ENCODE results near the gene IQSEC3. TPM values are rescaled to one million over a fixed set of nuclear protein-coding genes. Genes with fewer than 3 reads are reported as not detected.
"Not testable (repeated sequence)": the region's sequence is repeated elsewhere in the genome, so short reads cannot be mapped to it uniquely, and the experiment has no call there.

IQSEC3 gene
- total and polyA plus RNA-seq, 4 donors, result 0.29 to 7.5 (median 1.5) TPM

- ATAC-seq (ENCODE audit: insufficient read depth, low FRiP score); H3K9me3 ChIP-seq (ENCODE audit: control insufficient read depth in 4 of 4, insufficient read depth in 3 of 4, low read length in 3 of 4); H3K4me1 ChIP-seq (ENCODE audit: control insufficient read depth in 5 of 5, insufficient read depth in 5 of 5, low read length in 5 of 5); H3K36me3 ChIP-seq (ENCODE audit: control insufficient read depth in 4 of 4, insufficient read depth in 4 of 4, low read length in 4 of 4); H3K27ac ChIP-seq (ENCODE audit: low read depth in 1 of 2, low read length in 1 of 2); H3K4me3 ChIP-seq; H3K9ac ChIP-seq (ENCODE audit: insufficient read depth in 1 of 2, low read length in 2 of 2); DNase-seq: not testable (repeated sequence)
- peaks cover 4 to 12% (median 6%) of the 10 kb centered on the region in 3 donors for H3K27me3 ChIP-seq (ENCODE audit: control insufficient read depth in 3 of 3, insufficient read depth in 3 of 3, low read length in 2 of 3)
- 70 to 82% methylated on average over 6 of the region's 6 CpGs for WGBS, 2 donors
These were observed 14.6 kb upstream of the IQSEC3 start for GRCh38 chr12:51962-52361.

DNA sequence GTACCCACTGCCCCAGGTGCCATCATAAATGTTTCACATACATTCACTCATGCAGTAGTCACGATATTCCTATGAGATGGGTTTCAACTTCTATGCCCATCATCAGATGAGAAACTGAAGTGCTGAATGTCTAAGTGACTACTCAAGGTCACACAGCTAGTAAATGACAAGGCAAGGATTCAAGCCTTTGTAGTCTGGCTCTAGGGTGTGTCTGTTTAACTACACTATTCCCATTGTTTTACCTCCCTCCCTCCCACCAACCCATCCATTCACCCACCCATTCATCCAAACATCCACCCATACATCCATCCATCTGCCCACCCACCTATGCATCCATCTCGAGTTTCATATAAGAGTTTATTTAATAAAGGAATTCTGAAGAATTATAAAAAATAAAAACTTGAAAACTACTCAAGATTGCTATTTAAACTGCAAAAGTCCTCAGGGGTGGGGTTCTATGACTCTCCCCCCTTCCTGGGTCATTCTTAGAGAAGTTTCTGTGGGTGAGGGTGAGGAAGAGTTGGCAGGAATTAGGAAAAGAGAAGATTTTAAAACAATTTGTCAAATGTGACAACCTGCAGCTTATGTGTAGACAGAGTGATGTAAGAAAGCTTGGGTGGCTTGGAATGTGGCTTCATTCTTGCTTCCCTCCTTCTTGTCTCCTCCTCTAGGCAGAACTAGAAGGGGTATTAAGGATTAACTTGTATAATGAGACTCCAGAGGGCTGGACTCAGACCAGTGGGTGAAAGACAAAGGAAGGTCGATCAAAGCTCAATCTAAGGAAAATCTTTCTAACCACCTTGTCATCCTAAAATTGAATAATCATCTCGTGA lies 13.4 kb upstream of the IQSEC3 start:
- H3K4me1 ChIP-seq (ENCODE audit: control insufficient read depth in 5 of 5, insufficient read depth in 5 of 5, low read length in 5 of 5); DNase-seq; ATAC-seq (ENCODE audit: insufficient read depth, low FRiP score); H3K4me3 ChIP-seq; H3K36me3 ChIP-seq (ENCODE audit: control insufficient read depth in 4 of 4, insufficient read depth in 4 of 4, low read length in 4 of 4); H3K27ac ChIP-seq (ENCODE audit: low read depth in 1 of 2, low read length in 1 of 2); H3K9ac ChIP-seq (ENCODE audit: insufficient read depth in 1 of 2, low read length in 2 of 2): not testable (repeated sequence)
- Histone ChIP-seq H3K27me3 (ENCODE audit: control insufficient read depth in 3 of 3, insufficient read depth in 3 of 3, low read length in 2 of 3) (peaks cover 4 to 12% (median 6%) of the 10 kb centered on the region in 3 donors), H3K9me3 (ENCODE audit: control insufficient read depth in 4 of 4, insufficient read depth in 3 of 4, low read length in 3 of 4) (peaks cover 0 to 10% (median 0%) of the 10 kb centered on the region in 4 donors)
- WGBS, 2 donors, result 62 to 83% methylated on average over 4 of the region's 4 CpGs

- no peak for TF ChIP-seq CTCF (IDR thresholded peaks at IDR 0.05; ENCODE audit: control extremely low read depth, extremely low read depth)
- Histone ChIP-seq H3K36me3 (ENCODE audit: control insufficient read depth in 4 of 4, insufficient read depth in 4 of 4, low read length in 4 of 4) (no peaks in the 10 kb centered on the region), H3K27ac (ENCODE audit: low read depth in 1 of 2, low read length in 1 of 2) (no peak overlapping the region), H3K27me3 (ENCODE audit: control insufficient read depth in 3 of 3, insufficient read depth in 3 of 3, low read length in 2 of 3) (peaks cover 6 to 12% (median 6%) of the 10 kb centered on the region in 3 donors), H3K9me3 (ENCODE audit: control insufficient read depth in 4 of 4, insufficient read depth in 3 of 4, low read length in 3 of 4) (peaks cover 0 to 10% (median 1%) of the 10 kb centered on the region in 4 donors), H3K4me3 (no peak overlapping the region), H3K4me1 (ENCODE audit: control insufficient read depth in 5 of 5, insufficient read depth in 5 of 5, low read length in 5 of 5) (no peaks in the 10 kb centered on the region), H3K9ac (ENCODE audit: insufficient read depth in 1 of 2, low read length in 2 of 2) (no peak overlapping the region)
- WGBS, 2 donors, result 39% methylated on average over 4 of the region's 4 CpGs
- no peak for DNase-seq
- no peak for ATAC-seq (ENCODE audit: insufficient read depth, low FRiP score)
These were observed 12.5 kb upstream of the IQSEC3 start for GRCh38 chr12:53735-54730.

GRCh38 chr12:54750-55535 lies 11.6 kb upstream of the IQSEC3 start:
- DNase-seq, result no peak
- no peak for TF ChIP-seq CTCF (IDR thresholded peaks at IDR 0.05; ENCODE audit: control extremely low read depth, extremely low read depth)

More at GRCh38 chr12:54750-55535, 11.6 kb upstream of the IQSEC3 start:
- no peaks in the 10 kb centered on the region for H3K4me1 ChIP-seq (ENCODE audit: control insufficient read depth in 5 of 5, insufficient read depth in 5 of 5, low read length in 5 of 5)
- no peak overlapping the region for H3K4me3 ChIP-seq
- 65 to 73% methylated on average over 13 of the region's 13 CpGs for WGBS, 2 donors
- no peak overlapping the region for H3K27ac ChIP-seq (ENCODE audit: low read depth in 1 of 2, low read length in 1 of 2)
- ATAC-seq (ENCODE audit: insufficient read depth, low FRiP score), result no peak
- no peak overlapping the region for H3K9ac ChIP-seq (ENCODE audit: insufficient read depth in 1 of 2, low read length in 2 of 2)
- peaks cover 6 to 12% (median 6%) of the 10 kb centered on the region in 3 donors for H3K27me3 ChIP-seq (ENCODE audit: control insufficient read depth in 3 of 3, insufficient read depth in 3 of 3, low read length in 2 of 3)
- H3K36me3 ChIP-seq (ENCODE audit: control insufficient read depth in 4 of 4, insufficient read depth in 4 of 4, low read length in 4 of 4), result no peaks in the 10 kb centered on the region
- H3K9me3 ChIP-seq (ENCODE audit: control insufficient read depth in 4 of 4, insufficient read depth in 3 of 4, low read length in 3 of 4), result peaks cover 0 to 10% (median 1%) of the 10 kb centered on the region in 4 donors
